Skeletal muscle tissue (tissue), 4 donors: ENCODE results near the gene MAPRE3. TPM values are rescaled to one million over a fixed set of nuclear protein-coding genes. Genes with fewer than 3 reads are reported as not detected.

Experiments used
- H3K27ac ChIP-seq: one replicate; pipeline ENCODE4 v1.7.0; 2013; ENCODE audit warnings: mild to moderate bottlenecking, low read depth, low read length, inconsistent platforms
- H3K27me3 ChIP-seq, 3 donors: one replicate each; pipeline ENCODE4 v1.7.0; 2013; ENCODE audit warnings: low read length in 3 of 3; ENCODE audit not compliant: control insufficient read depth in 3 of 3, insufficient read depth in 3 of 3
- H3K36me3 ChIP-seq, 3 donors: one replicate each; pipeline ENCODE4 v1.7.0; 2013; ENCODE audit warnings: low read length in 3 of 3; ENCODE audit not compliant: control insufficient read depth in 3 of 3, insufficient read depth in 3 of 3
- H3K4me1 ChIP-seq, 3 donors: one replicate each; pipeline ENCODE4 v1.7.0; 2013; ENCODE audit warnings: low read length in 3 of 3, mild to moderate bottlenecking in 3 of 3; ENCODE audit not compliant: control insufficient read depth in 3 of 3, insufficient read depth in 3 of 3
- H3K4me3 ChIP-seq, 3 donors: one replicate each; pipeline ENCODE4 v1.7.0; 2013; ENCODE audit warnings: low read length in 3 of 3
- H3K9ac ChIP-seq, 3 donors: one replicate each; pipeline ENCODE4 v1.7.0; 2013; ENCODE audit warnings: low read length in 3 of 3, mild to moderate bottlenecking in 3 of 3, moderate library complexity in 2 of 3, low read depth in 1 of 3
- H3K9me3 ChIP-seq, 3 donors: one replicate each; pipeline ENCODE4 v1.7.0; 2013; ENCODE audit warnings: low read length in 3 of 3; ENCODE audit not compliant: control insufficient read depth in 3 of 3
- total RNA-seq: library from RNA; depleted of rRNA; stranded (reverse); fragments of >200 nt; gene quantifications from one replicate; pipeline ENCODE4 v1.2.3, GENCODE V29; 2014
- donor health status: Osteomylitis.

The MAPRE3 gene
- total RNA-seq, 1 donor from 2014 or later: 3.7 TPM

DNA sequence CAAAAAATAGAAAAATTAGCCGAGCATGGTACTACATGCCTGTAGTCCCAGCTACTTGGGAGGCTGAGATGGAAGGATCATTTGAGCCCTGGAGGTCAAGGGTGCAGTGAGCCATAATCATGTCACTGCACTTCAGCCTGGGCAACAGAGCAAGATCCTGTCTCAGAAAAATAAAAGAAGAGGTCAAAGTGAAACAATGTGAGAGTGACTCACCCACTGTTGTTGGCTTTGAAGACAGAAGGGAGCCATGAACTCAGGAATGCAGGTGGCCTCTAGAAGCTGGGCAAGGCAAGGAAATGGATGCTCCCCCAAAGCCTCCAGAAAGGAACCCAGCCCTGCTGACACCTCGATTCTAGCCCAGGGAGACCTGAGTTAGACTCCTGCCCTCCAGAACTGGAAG is 58.6 kb downstream of the MAPRE3 start:
- Histone ChIP-seq H3K27me3 (no peaks in the 10 kb centered on the region), H3K9me3 (no peaks in the 10 kb centered on the region), H3K9ac (no peak overlapping the region), H3K4me3 (no peak overlapping the region), H3K4me1 (peaks cover 24 to 42% (median 41%) of the 10 kb centered on the region in 3 donors), H3K27ac (no peak overlapping the region), H3K36me3 (peaks cover 19 to 33% (median 21%) of the 10 kb centered on the region in 3 donors)

GRCh38 chr2:27032495-27033252 is 62.2 kb downstream of the MAPRE3 start, which contains the start of gene TMEM214:
Gene TMEM214, plus strand, starts transcription at chr2:27032965. Its CDS starts 51 bp downstream, at chr2:27033016.
- H3K9me3 ChIP-seq: no peaks in the 10 kb centered on the region
- peaks cover 16 to 30% (median 23%) of the 10 kb centered on the region in 3 donors for H3K4me1 ChIP-seq
- H3K27me3 ChIP-seq: no peaks in the 10 kb centered on the region
- peak within 1 kb of the TSS; percentile 96 to 99 (median 98) for H3K4me3 ChIP-seq
- peaks cover 31 to 35% (median 31%) of the 10 kb centered on the region in 3 donors for H3K36me3 ChIP-seq
- H3K9ac ChIP-seq: peak within 1 kb of the TSS; percentile 92 to 98 (median 97)
- peak within 1 kb of the TSS; percentile 78 for H3K27ac ChIP-seq

DNA sequence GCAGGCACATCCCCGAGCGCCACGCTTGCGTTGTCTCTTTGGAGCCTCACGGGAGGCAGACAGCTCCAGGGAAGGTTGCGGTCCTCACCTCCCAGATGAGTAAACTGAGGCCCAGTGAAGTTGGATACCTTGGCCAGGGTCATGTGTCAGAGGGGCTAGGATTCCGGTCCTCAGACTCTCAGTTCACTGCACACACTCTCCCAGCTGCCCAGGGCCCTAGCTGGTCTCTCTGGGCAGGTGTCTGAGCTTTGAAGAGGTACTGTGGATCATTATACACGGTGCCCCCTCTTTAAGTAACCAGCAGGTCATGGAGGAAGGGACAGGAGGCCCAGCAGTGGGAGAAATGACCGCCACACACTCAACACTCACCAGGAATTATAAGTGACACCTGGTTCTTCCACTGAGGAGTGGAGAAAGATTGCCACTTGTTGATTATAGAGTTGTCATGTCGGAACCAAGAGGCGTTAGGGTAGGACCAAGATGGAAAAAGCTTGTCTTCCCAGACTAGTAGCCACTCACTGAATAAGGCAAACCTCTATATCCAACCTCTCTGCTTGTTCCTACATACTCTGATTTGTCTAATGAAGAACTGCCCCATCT is 62.9 kb downstream of the MAPRE3 start:
- H3K27me3 ChIP-seq: no peaks in the 10 kb centered on the region
- H3K9me3 ChIP-seq: no peaks in the 10 kb centered on the region
- peak overlapping the region; percentile 96 to 99 (median 98) for H3K4me3 ChIP-seq
- peak overlapping the region; percentile 92 to 98 (median 97) for H3K9ac ChIP-seq
- H3K4me1 ChIP-seq: peaks cover 16 to 28% (median 21%) of the 10 kb centered on the region in 3 donors
- peak overlapping the region; percentile 78 for H3K27ac ChIP-seq
- peaks cover 35 to 41% (median 36%) of the 10 kb centered on the region in 3 donors for H3K36me3 ChIP-seq

GRCh38 chr2:27038012-27038411 is 67.6 kb downstream of the MAPRE3 start:
- Histone ChIP-seq H3K9ac (no peak overlapping the region), H3K27ac (no peak overlapping the region), H3K36me3 (peaks cover 61 to 67% (median 62%) of the 10 kb centered on the region in 3 donors), H3K4me3 (no peak overlapping the region), H3K4me1 (peaks cover 19 to 34% (median 26%) of the 10 kb centered on the region in 3 donors), H3K9me3 (no peaks in the 10 kb centered on the region), H3K27me3 (no peaks in the 10 kb centered on the region)

DNA sequence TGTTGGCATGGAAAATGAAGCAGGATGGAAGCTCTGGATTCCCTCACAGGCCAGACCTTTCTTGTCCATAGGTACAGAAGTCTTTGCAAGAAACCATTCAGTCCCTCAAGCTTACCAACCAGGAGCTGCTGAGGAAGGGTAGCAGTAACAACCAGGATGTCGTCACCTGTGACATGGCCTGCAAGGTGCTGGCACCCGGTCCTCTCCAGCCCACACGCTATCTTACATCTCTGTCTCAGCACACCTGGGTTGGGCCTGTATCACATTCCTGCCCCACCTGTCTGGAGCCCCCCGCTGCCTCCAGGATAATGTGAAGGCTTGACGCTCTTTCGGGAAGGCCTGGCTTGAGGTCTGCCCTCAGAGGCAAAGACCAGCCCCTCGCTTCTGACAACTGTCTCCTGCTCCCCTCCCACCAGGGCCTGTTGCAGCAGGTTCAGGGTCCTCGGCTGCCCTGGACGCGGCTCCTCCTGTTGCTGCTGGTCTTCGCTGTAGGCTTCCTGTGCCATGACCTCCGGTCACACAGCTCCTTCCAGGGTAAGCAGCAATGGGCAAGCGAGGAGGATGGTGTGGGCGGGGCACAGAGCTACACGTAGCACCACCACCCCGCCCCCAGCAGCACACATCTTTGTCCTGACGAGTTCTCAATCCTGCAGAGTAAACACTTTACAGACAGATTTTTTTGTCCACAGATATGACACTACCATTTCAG is 68.3 kb downstream of the MAPRE3 start:
- Histone ChIP-seq H3K9ac (no peak overlapping the region), H3K36me3 (peaks cover 61 to 67% (median 62%) of the 10 kb centered on the region in 3 donors), H3K9me3 (no peaks in the 10 kb centered on the region), H3K4me3 (no peak overlapping the region), H3K27me3 (no peaks in the 10 kb centered on the region), H3K27ac (no peak overlapping the region), H3K4me1 (peaks cover 13 to 27% (median 18%) of the 10 kb centered on the region in 3 donors)

DNA sequence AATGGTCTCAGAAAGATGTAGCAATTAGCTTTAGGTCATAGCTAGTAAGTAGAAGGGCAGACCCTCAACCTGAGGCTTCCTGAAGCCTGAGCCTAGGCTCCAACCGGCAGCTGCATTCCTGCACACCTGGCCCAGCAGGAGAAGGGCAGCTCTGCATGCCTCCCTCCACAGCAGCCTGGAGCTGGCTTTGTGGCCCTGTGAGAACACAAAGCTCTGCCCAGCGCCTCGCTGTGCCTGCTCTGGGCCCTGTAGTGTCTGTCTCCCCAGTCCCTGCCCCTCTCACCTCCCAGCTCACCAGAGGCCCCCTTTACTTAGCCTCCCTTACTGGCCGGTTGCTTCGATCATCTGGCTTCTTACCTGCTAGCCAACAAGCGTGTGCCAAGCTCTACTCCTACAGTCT is 69.0 kb downstream of the MAPRE3 start:
- H3K27ac ChIP-seq: no peak overlapping the region
- H3K9ac ChIP-seq: no peak overlapping the region
- H3K4me3 ChIP-seq: no peak overlapping the region
- peaks cover 6 to 20% (median 14%) of the 10 kb centered on the region in 3 donors for H3K4me1 ChIP-seq
- no peaks in the 10 kb centered on the region for H3K27me3 ChIP-seq
- H3K36me3 ChIP-seq: peaks cover 61 to 67% (median 62%) of the 10 kb centered on the region in 3 donors
- no peaks in the 10 kb centered on the region for H3K9me3 ChIP-seq

GRCh38 chr2:27039871-27040270 is 69.4 kb downstream of the MAPRE3 start:
- H3K9me3 ChIP-seq: no peaks in the 10 kb centered on the region
- peaks cover 4 to 16% (median 14%) of the 10 kb centered on the region in 3 donors for H3K4me1 ChIP-seq
- H3K4me3 ChIP-seq: no peak overlapping the region
- peaks cover 60 to 66% (median 61%) of the 10 kb centered on the region in 3 donors for H3K36me3 ChIP-seq
- no peak overlapping the region for H3K27ac ChIP-seq
- no peak overlapping the region for H3K9ac ChIP-seq
- no peaks in the 10 kb centered on the region for H3K27me3 ChIP-seq

DNA sequence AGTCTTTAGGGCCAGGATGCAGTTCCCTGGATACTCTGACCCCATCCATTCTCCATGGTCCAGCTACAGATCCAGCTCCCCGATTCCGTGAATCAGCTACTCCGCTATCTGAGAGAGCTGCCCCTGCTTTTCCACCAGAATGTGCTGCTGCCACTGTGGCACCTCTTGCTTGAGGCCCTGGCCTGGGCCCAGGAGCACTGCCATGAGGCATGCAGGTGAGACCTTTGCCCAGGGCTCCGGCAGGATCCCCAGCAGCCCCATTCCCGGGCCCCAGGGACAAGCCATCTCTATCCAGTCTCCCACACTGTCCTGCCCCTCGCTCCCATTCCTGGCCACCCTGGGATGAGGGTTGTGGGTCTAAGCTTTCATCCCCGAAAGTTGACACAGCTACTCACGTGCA is 69.8 kb downstream of the MAPRE3 start:
- peaks cover 3 to 13% (median 11%) of the 10 kb centered on the region in 3 donors for H3K4me1 ChIP-seq
- H3K27me3 ChIP-seq: no peaks in the 10 kb centered on the region
- H3K9ac ChIP-seq: no peak overlapping the region
- H3K9me3 ChIP-seq: no peaks in the 10 kb centered on the region
- peaks cover 56 to 62% (median 57%) of the 10 kb centered on the region in 3 donors for H3K36me3 ChIP-seq
- no peak overlapping the region for H3K27ac ChIP-seq
- H3K4me3 ChIP-seq: no peak overlapping the region

- no peaks in the 10 kb centered on the region for H3K27me3 ChIP-seq
- peak overlapping the region; percentile 14 for H3K27ac ChIP-seq
- peaks cover 3 to 13% (median 11%) of the 10 kb centered on the region in 3 donors for H3K4me1 ChIP-seq
- H3K4me3 ChIP-seq: no peak overlapping the region
- H3K9ac ChIP-seq: no peak overlapping the region
- H3K36me3 ChIP-seq: peaks cover 42 to 47% (median 42%) of the 10 kb centered on the region in 3 donors
- no peaks in the 10 kb centered on the region for H3K9me3 ChIP-seq
Observed at GRCh38 chr2:27041752-27042151, 71.3 kb downstream of the MAPRE3 start.
